Measurements from ENCODE around the gene FRMPD4.

DNA sequence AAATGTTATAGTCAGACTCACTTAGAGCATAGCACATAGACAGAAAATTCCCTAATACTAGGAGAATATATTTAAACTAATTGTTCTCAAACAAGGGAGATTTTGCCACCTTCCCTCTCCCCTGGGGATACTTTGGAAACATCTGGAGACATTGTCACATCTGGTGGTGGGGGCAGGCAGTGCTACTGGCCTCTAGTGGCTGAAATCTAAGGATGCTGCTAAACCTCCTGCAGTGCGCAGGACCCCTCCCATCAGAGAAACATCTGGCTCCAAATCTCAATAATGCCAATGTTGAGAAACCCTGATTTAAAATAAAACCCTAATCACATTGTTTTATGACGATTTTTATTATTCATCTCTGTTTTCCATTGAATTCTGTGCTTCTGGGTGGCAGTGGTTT lies 244.9 kb downstream of the FRMPD4 start:
- TF ChIP-seq, protein P1, sequence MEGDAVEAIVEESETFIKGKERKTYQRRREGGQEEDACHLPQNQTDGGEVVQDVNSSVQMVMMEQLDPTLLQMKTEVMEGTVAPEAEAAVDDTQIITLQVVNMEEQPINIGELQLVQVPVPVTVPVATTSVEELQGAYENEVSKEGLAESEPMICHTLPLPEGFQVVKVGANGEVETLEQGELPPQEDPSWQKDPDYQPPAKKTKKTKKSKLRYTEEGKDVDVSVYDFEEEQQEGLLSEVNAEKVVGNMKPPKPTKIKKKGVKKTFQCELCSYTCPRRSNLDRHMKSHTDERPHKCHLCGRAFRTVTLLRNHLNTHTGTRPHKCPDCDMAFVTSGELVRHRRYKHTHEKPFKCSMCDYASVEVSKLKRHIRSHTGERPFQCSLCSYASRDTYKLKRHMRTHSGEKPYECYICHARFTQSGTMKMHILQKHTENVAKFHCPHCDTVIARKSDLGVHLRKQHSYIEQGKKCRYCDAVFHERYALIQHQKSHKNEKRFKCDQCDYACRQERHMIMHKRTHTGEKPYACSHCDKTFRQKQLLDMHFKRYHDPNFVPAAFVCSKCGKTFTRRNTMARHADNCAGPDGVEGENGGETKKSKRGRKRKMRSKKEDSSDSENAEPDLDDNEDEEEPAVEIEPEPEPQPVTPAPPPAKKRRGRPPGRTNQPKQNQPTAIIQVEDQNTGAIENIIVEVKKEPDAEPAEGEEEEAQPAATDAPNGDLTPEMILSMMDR (IDR thresholded peaks at IDR 0.05) = no peak
- TF ChIP-seq POLR2A (IDR thresholded peaks at IDR 0.05) = no peak
